K562 (cell line): ENCODE measurements around the gene RAB25. TPM values are rescaled to one million over a fixed set of nuclear protein-coding genes. Genes with fewer than 3 reads are reported as not detected.
A peak's percentile ranks its signal among the peaks of the same experiment; 100 is the strongest.

Experiments used
- ATAC-seq: fragments of 200-7000 bp; cut with Tn5 transposase; 3 replicates; pipeline ENCODE4 v1.9.1; 2020; ENCODE audit warnings: moderate library complexity
- BruUV-seq: library from RNA; stranded (reverse); fragments of 400-500 nt; replicated peaks from 2 replicates; lab custom pipeline; 2021; lab: Mats Ljungman, UMichigan
- CTCF ChIA-PET: fragments of 300-600 bp; formaldehyde crosslinking; extraction: SDS; loops from one replicate; lab custom pipeline; 2021; ENCODE audit warnings: low intra/inter-chr PET ratio; lab: Yijun Ruan, JAX
- POLR2A ChIA-PET: fragments of 300-600, 350-650 bp; sonication (Branson Sonifier 250); formaldehyde crosslinking; extraction: SDS; loops from one replicate; lab custom pipeline; 2021; ENCODE audit warnings: antibody characterized with exemption, inconsistent platforms; lab: Yijun Ruan, JAX
- DNase-seq, 4 experiments: peaks; one replicate each; pipeline versions ENCODE4 v3.0.0 to v3.0.0-alpha.2; 2011 to 2018; ENCODE audit warnings: low spot score in 3 of 4, mixed read lengths in 3 of 4; ENCODE audit errors: extremely low read depth in 1 of 4
- FAIRE-seq: peaks from 2 replicates; lab custom pipeline; 2011; peaks lifted over from hg19 to GRCh38; lab: Jason Lieb, UNC
- H2AFZ ChIP-seq: 2 replicates; pipeline ENCODE4 v1.6.0; 2011; ENCODE audit warnings: low read depth, low read length, control low read depth, inconsistent platforms
- H3K27ac ChIP-seq: fragments of 200-600 bp; 3 replicates; pipeline ENCODE4 v1.8.0; 2011; ENCODE audit warnings: low read depth, mild to moderate bottlenecking, control low read depth, inconsistent platforms, low read length, moderate library complexity, mixed read lengths; ENCODE audit errors: extremely low read depth
- H3K27me3 ChIP-seq, 2 experiments: fragments of 300-600 bp in 1 of 2; 2 replicates in 1 of 2; 3 replicates in 1 of 2; pipeline versions ENCODE4 v1.6.0 to v1.8.0; 2011; ENCODE audit warnings: inconsistent platforms in 2 of 2, low read length in 2 of 2, mild to moderate bottlenecking in 1 of 2, mixed read lengths in 1 of 2, moderate library complexity in 1 of 2; ENCODE audit not compliant: control insufficient read depth in 2 of 2, insufficient read depth in 2 of 2
- H3K36me3 ChIP-seq: fragments of 300-600 bp; 3 replicates; pipeline ENCODE4 v1.8.0; 2011; ENCODE audit warnings: mild to moderate bottlenecking, low read length, inconsistent platforms; ENCODE audit not compliant: control insufficient read depth, insufficient read depth
- H3K4me1 ChIP-seq, 2 experiments: fragments of 200-600 bp in 1 of 2; replicated peaks in 1 of 2; 2 replicates in 1 of 2; 3 replicates in 1 of 2; pipeline versions ENCODE4 v1.5.1 to v1.8.0; 2011; ENCODE audit warnings: inconsistent platforms in 2 of 2, low read length in 2 of 2, mild to moderate bottlenecking in 1 of 2, mixed read lengths in 1 of 2, moderate library complexity in 1 of 2; ENCODE audit not compliant: control insufficient read depth in 2 of 2, insufficient read depth in 2 of 2
- H3K4me2 ChIP-seq: 2 replicates; pipeline ENCODE4 v1.6.1; 2011; ENCODE audit warnings: low read length, control low read depth, inconsistent platforms, mixed read lengths; ENCODE audit not compliant: insufficient read depth
- H3K4me3 ChIP-seq: fragments of 200-600 bp; sonication (generic), shearing (Covaris generic); 2 replicates; pipeline ENCODE4 v1.5.1; 2016; ENCODE audit warnings: control low read depth, inconsistent platforms
- H3K79me2 ChIP-seq: fragments of 200-600 bp; 3 replicates; pipeline ENCODE4 v1.8.0; 2011; ENCODE audit warnings: low read length, inconsistent platforms; ENCODE audit not compliant: control insufficient read depth, insufficient read depth
- H3K9ac ChIP-seq, 2 experiments: 2 replicates each; pipeline versions ENCODE4 v1.6.0 to v1.6.1; 2011; ENCODE audit warnings: low read depth in 2 of 2, low read length in 2 of 2, control low read depth in 1 of 2, inconsistent platforms in 1 of 2, mild to moderate bottlenecking in 1 of 2, mixed read lengths in 1 of 2; ENCODE audit not compliant: insufficient read depth in 1 of 2
- H3K9me1 ChIP-seq: one replicate; pipeline ENCODE4 v1.6.0; 2011; ENCODE audit warnings: inconsistent platforms, mild to moderate bottlenecking, low read length, moderate library complexity; ENCODE audit not compliant: control insufficient read depth, insufficient read depth
- H3K9me3 ChIP-seq: replicated peaks from 2 replicates; pipeline ENCODE4 v1.5.1; 2011; ENCODE audit warnings: low read depth, low read length, inconsistent platforms; ENCODE audit not compliant: control insufficient read depth, insufficient read depth
- H4K20me1 ChIP-seq: replicated peaks from 2 replicates; pipeline ENCODE4 v1.6.1; 2011; ENCODE audit warnings: low read length, inconsistent platforms, mixed read lengths; ENCODE audit not compliant: control insufficient read depth, insufficient read depth
- CBX5 ChIP-seq: IDR thresholded peaks from 2 replicates; pipeline ENCODE4 v1.6.1; 2014; ENCODE audit warnings: low read depth, borderline replicate concordance
- LCOR ChIP-seq: sonication (generic); formaldehyde crosslinking; IDR thresholded peaks from 2 replicates; pipeline ENCODE4 v1.8.0; 2022; ENCODE audit warnings: mild to moderate bottlenecking, missing genetic modification reagents
- SP2 ChIP-seq: IDR thresholded peaks from 2 replicates; pipeline ENCODE4 v1.6.1; 2011; ENCODE audit warnings: mild to moderate bottlenecking, low read depth, low read length, moderate library complexity; ENCODE audit not compliant: poor library complexity, severe bottlenecking; ENCODE audit errors: extremely low read depth
- SRSF3 ChIP-seq: fragments of 200-400 bp; formaldehyde crosslinking; IDR thresholded peaks from 2 replicates; pipeline ENCODE4 v1.6.1; 2016; ENCODE audit warnings: mild to moderate bottlenecking, low read length, moderate library complexity; ENCODE audit not compliant: insufficient read depth
- VEZF1 ChIP-seq: fragments of 200-800 bp; sonication (Bioruptor generic); IDR thresholded peaks from 2 replicates; pipeline ENCODE4 v1.6.1; 2017; ENCODE audit warnings: missing genetic modification characterization, missing compliant biosample characterization
- ZNF274 ChIP-seq: IDR thresholded peaks from 2 replicates; pipeline ENCODE4 v1.6.1; 2011; ENCODE audit warnings: low read depth, mild to moderate bottlenecking, low read length, moderate library complexity, borderline replicate concordance
- WGBS: fragments of 100-300 bp; shearing (Covaris generic); methylation state at CpG from one replicate; pipeline ENCODE4 v1.1.6; 2016; ENCODE audit warnings: low coverage, mixed read lengths; ENCODE audit not compliant: insufficient coverage; ENCODE audit errors: missing lambda C conversion rate; 5-methylcytosine and 5-hydroxymethylcytosine counted together
- in situ Hi-C: fragments of 300-500 bp; cut with MboI; formaldehyde crosslinking; loops from 4 replicates; pipeline ENCODE4 v1.15.0; 2018; ENCODE audit warnings: inconsistent platforms, mixed read lengths
- intact Hi-C: fragments of 100-400 bp; cut with micrococcal nuclease; formaldehyde crosslinking; loops from 2 replicates; pipeline ENCODE4 v1.14.2; 2022
- polyA plus RNA-seq, 8 experiments: library from polyadenylated mRNA; depleted of rRNA in 4 of 8; stranded (reverse) in 5 of 8; unstranded in 3 of 8; fragments of >200 nt; fragmentation: Nextera tagmentation in 2 of 8; fragmentation: Illumina TruSeq in 1 of 8; extraction: Ambion mirVana in 2 of 8; extraction: Trizol in 1 of 8; gene quantifications; 2 replicates each; pipeline versions ENCODE4 v1.2.1 to v1.2.3, GENCODE V29; 2011 to 2014; ENCODE audit warnings: inconsistent platforms in 1 of 8, missing spikeins in 1 of 8
- total RNA-seq, 7 experiments: library from RNA; depleted of rRNA in 6 of 7; stranded (reverse); fragments of >200 nt in 6 of 7; fragmentation: Illumina TruSeq in 2 of 7; extraction: Trizol in 2 of 7; gene quantifications; 2 replicates each; pipeline versions ENCODE4 v1.2.1 to v1.2.3, GENCODE V29; 2011 to 2021; ENCODE audit warnings: low replicate concordance in 1 of 7

RAB25 gene
- total and polyA plus RNA-seq, 9 of the 15 experiments (the other 6 are each of a cell fraction or from before 2014, with no cell fraction given): 0.10 to 0.27 (median 0.13) TPM; not detected in 6

GRCh38 chr1:156062189-156062588 lies 1.2 kb downstream of the RAB25 start (continued):
- no peak for TF ChIP-seq VEZF1

- Histone ChIP-seq H3K9me1 (no peaks in the 10 kb centered on the region), H3K27me3 (no peaks in the 10 kb centered on the region), H3K9ac (no peak overlapping the region), H4K20me1 (no peaks in the 10 kb centered on the region), H3K36me3 (no peaks in the 10 kb centered on the region), H3K4me3 (no peak overlapping the region), H3K4me1 (peaks cover 6 to 21% of the 10 kb centered on the region in 2 experiments; a peak in 4 of 5 replicates), H3K4me2 (peak overlapping the region; percentile 25; the same call in 1 of the 2 replicates), H3K27ac (no peak overlapping the region), H2AFZ (peak overlapping the region; percentile 55; the same call in 1 of the 2 replicates), H3K9me3 (no peaks in the 10 kb centered on the region), H3K79me2 (no peaks in the 10 kb centered on the region)
- TF ChIP-seq LCOR (CRISPR knock-in tag): no peak
- TF ChIP-seq ZNF274: no peak
- no peak for TF ChIP-seq SRSF3
- no peak for TF ChIP-seq CBX5
- no peak for TF ChIP-seq SP2
- ChIA-PET CTCF (interaction anchor here (0.6 to 2.1 kb wide), 3 partner anchors 9 to 952 kb away, joined by 3 to 6 read pairs (median 4); partner anchors contain the start of gene LAMTOR2), POLR2A (interaction anchor here (0.8 to 1.1 kb wide), 2 partner anchors 12 to 132 kb away, joined by 3 read pairs; no protein-coding TSS in a partner anchor)
- DNase-seq: no peak
- no peak for FAIRE-seq
- BruUV-seq: no TSS peak
- 49% methylated on average over 2 of the region's 2 CpGs for WGBS
- intact Hi-C loops (no loop called here), in situ Hi-C loops (no loop called here)
- ATAC-seq: no peak
Measured at GRCh38 chr1:156063997-156064285, 3.0 kb downstream of the RAB25 start.
